GM19240 (cell line): ENCODE data around the gene ZBTB9.

ENCODE experiments used
- DNase-seq: peaks from one replicate; pipeline ENCODE4 v3.0.0; 2011; ENCODE audit warnings: low spot score; ENCODE audit not compliant: insufficient read length

Gene ZBTB9

GRCh38 chr6:33433001-33433543 lies 21.3 kb upstream of the ZBTB9 start:
- DNase-seq, result no peak

GRCh38 chr6:33433544-33434191 lies 20.7 kb upstream of the ZBTB9 start:
- DNase-seq, result no peak

DNA sequence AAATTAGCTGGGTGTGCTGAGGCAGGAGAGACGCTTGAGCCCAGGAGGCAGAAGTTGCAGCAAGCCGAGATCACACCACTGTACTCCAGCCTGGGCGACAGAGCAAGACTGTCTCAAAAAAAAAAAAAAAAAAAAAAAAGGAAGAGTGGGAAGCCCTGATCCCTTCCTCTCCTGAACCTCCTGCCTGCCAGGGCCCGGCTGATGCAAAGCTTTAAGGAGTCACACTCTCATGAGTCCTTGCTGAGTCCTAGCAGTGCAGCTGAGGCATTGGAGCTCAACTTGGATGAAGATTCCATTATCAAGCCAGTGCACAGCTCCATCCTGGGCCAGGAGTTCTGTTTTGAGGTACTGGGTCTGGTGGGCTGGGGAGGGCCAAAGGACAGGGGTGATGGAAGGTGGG lies 19.4 kb upstream of the ZBTB9 start:
- DNase-seq, result no peak

- DNase-seq, result no peak
Observed at GRCh38 chr6:33437666-33438065, 16.7 kb upstream of the ZBTB9 start.

DNA sequence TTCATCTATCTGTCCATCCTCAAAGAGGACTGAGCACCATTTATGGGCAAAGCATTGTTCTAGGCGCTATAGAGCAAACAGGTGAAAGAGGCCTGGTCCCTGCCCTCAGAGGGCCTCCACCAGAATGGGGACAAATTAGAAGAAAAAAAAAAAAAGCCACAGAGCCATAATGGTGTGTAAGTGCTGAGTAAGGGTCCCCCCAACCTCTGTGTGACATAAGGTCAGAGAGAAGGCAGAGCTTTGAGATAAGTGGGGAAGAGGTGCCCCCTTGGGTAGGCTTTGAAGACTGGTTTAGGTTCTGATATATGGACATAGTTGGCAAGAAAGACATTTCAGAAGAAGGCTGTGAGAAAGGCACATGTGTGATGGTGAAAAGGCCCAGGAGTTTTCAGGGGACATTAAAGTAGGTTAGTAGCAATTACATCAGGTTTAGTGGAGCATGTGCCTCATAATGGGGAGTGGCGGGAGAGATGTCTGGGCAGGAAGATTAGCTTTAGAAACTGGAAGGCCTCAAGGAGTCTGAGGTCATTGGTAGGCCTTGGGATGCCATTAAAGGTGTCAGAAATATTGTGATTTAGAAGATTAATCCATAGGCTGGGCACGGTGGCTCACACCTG lies 15.3 kb upstream of the ZBTB9 start:
- no peak for DNase-seq

DNA sequence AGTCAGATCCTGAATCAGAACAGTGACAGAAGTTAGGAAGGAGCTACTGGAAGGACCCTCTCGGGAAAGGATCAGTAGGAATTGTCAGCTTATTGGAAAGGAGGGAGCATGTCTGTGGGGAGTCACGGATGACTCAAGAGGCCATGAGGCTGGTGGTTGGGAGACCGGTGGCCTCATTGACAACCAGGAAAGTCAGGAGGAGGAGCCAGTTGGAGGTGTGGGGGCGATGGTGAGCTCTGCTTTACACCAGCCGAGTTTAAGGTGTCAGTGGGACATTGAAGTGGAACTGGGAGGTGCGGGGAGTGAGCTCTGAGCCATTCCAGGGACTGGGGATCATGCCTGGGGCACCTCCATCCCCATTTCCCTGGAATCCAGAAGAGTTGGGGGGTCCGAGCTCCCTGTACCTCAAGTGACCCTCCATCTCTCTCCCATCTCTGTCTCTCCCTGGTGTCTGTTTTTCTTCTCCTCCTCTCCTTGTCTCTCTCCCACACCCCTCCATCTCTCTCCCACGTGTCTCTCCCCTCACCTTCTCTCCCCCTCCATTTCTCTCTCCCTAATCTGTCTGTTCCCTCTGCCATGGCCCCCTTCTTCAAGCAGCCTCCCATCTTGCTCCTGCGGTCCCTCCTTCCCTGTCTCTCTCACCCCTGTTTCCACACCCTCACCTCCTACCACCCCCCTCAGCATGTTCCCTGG lies 14.3 kb upstream of the ZBTB9 start:
- DNase-seq, result no peak

GRCh38 chr6:33440649-33441309 lies 13.6 kb upstream of the ZBTB9 start:
- no peak for DNase-seq

GRCh38 chr6:33441457-33441856 lies 12.9 kb upstream of the ZBTB9 start:
- no peak for DNase-seq

GRCh38 chr6:33442283-33442682 lies 12.1 kb upstream of the ZBTB9 start:
- DNase-seq, result no peak

GRCh38 chr6:33443025-33443424 lies 11.4 kb upstream of the ZBTB9 start:
- no peak for DNase-seq

- DNase-seq, result no peak
Observed at GRCh38 chr6:33443619-33444504, 10.5 kb upstream of the ZBTB9 start.

DNA sequence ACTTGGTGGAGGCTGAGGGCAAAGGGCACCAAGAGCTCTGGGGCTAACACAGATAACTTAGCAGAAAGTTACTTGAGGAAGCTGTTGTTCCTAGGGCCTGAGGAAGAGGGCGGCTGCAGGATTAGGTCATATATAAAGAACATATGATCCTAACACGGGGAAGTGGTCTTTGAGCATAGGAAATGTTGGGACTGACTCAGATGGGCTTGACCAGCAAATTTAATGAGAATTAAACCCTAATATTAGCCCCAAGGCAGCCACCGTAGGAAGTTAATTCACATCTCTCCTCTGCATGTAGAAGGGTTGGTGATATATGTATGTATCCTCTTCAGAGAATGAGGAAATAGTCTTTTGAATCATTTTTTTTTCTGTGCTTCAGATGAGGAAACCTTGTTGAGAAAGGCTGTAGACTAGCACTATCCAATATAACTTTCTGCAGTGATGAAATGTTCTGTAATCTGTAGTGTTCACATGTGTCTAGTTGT lies 9.2 kb upstream of the ZBTB9 start:
- no peak for DNase-seq

DNA sequence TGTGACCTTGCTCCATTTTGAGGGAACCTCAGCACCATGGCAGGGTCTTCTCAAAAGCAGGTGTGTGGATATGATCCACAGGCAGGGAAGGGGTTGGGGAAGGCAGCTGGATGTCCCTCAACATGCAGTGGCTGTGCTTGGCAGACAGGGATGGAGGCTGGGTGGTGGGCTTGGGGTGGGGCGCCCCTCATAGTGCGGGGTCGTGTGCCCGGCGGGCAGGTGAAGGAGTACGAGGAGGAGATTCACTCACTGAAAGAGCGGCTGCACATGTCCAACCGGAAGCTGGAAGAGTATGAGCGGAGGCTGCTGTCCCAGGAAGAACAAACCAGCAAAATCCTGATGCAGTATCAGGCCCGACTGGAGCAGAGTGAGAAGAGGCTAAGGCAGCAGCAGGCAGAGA lies 8.0 kb upstream of the ZBTB9 start:
- DNase-seq, result no peak

GRCh38 chr6:33450434-33450833 lies 3.9 kb upstream of the ZBTB9 start:
- DNase-seq, result no peak

GRCh38 chr6:33451606-33452005 lies 2.8 kb upstream of the ZBTB9 start:
- no peak for DNase-seq

- DNase-seq, result no peak
Observed at GRCh38 chr6:33452496-33452895, 1.9 kb upstream of the ZBTB9 start.

GRCh38 chr6:33453393-33454008 lies 875 bp upstream of the ZBTB9 start:
- no peak for DNase-seq

DNA sequence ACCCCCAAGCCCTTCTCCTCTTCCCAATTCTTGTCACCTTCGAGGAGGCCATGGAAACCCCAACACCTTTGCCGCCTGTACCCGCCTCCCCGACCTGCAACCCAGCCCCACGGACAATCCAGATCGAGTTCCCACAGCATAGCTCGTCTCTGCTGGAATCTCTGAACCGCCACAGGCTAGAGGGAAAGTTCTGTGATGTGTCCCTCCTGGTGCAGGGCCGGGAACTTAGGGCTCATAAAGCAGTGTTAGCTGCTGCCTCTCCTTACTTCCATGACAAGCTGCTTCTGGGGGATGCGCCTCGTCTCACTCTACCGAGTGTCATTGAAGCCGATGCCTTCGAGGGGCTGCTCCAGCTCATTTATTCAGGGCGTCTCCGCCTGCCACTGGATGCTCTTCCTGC lies 675 bp downstream of the ZBTB9 start:
- no peak for DNase-seq

DNA sequence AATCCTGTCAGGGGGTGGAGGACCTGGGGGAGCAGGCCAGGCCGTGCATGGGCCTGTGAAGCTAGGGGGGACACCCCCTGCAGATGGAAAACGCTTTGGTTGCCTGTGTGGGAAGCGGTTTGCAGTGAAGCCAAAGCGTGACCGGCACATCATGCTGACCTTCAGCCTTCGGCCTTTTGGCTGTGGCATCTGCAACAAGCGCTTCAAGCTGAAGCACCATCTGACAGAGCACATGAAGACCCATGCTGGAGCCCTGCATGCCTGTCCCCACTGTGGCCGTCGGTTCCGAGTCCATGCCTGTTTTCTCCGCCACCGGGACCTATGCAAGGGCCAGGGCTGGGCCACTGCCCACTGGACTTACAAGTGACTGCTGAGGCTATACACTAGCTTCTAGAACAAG lies 1.8 kb downstream of the ZBTB9 start:
- no peak for DNase-seq

- DNase-seq, result no peak
Observed at GRCh38 chr6:33458676-33459075, 4.3 kb downstream of the ZBTB9 start.
